Measurements from ENCODE around the gene MISFA.
"Not testable (repeated sequence)": the region's sequence is repeated elsewhere in the genome, so short reads cannot be mapped to it uniquely, and the experiment has no call there.

Gene MISFA

GRCh38 chr11:18618342-18619025 is 18.9 kb downstream of the MISFA start:
- no peak for DNase-seq

- DNase-seq: no peak
Measured at GRCh38 chr11:18623707-18624106, 24.1 kb downstream of the MISFA start.

GRCh38 chr11:18624161-18624560 is 24.6 kb downstream of the MISFA start:
- DNase-seq: no peak

- no peak for DNase-seq
Measured at GRCh38 chr11:18632841-18633240, 33.3 kb downstream of the MISFA start.

GRCh38 chr11:18633256-18634139 is 33.9 kb downstream of the MISFA start:
- peak; percentile 24 for DNase-seq

GRCh38 chr11:18634140-18635032 is 34.8 kb downstream of the MISFA start, which contains the start of gene SPTY2D1:
TSS of gene SPTY2D1 (minus strand) at chr11:18634342. CDS start at chr11:18634257, 85 bp downstream.
- DNase-seq: peak; percentile 98

- no peak for DNase-seq
Measured at GRCh38 chr11:18641677-18642076, 42.1 kb downstream of the MISFA start.

- DNase-seq: not testable (repeated sequence)
Measured at GRCh38 chr11:18643034-18643433, 43.4 kb downstream of the MISFA start.

GRCh38 chr11:18650353-18650752 is 50.8 kb downstream of the MISFA start:
- DNase-seq: no peak

- DNase-seq: peak; percentile 44
Measured at GRCh38 chr11:18650859-18651557, 51.4 kb downstream of the MISFA start.
